AG04449 (cell line): ENCODE measurements around the gene LRCH4.

Experiments used
- CTCF ChIA-PET: fragments of 350-600 bp; formaldehyde crosslinking; extraction: SDS; loops from one replicate; lab custom pipeline; 2021; ENCODE audit warnings: antibody characterized with exemption; lab: Yijun Ruan, JAX
- POLR2A ChIA-PET: fragments of 400-600, 350-600 bp; formaldehyde crosslinking; extraction: SDS; loops from one replicate; lab custom pipeline; 2020; ENCODE audit warnings: antibody characterized with exemption, inconsistent platforms; lab: Yijun Ruan, JAX
- DNase-seq: peaks from one replicate; pipeline ENCODE4 v3.0.0-alpha.2; 2010; ENCODE audit warnings: low read depth, low spot score
- H3K4me3 ChIP-seq: 2 replicates; pipeline ENCODE4 v1.5.1; 2011; ENCODE audit warnings: low read depth, mild to moderate bottlenecking, control low read depth, low read length
- CTCF ChIP-seq: IDR thresholded peaks from one replicate; pipeline ENCODE4 v1.5.1; 2011; ENCODE audit warnings: mild to moderate bottlenecking, moderate library complexity, low read length, control low read depth, inconsistent platforms; ENCODE audit not compliant: insufficient read depth; ENCODE audit errors: missing control alignments

LRCH4 gene

GRCh38 chr7:100626530-100627237 lies 40.8 kb upstream of the LRCH4 start:
- POLR2A ChIA-PET: interaction anchor here (0.6 kb wide), 1 partner anchor 529 kb away, joined by 3 read pairs; no protein-coding TSS in a partner anchor
- H3K4me3 ChIP-seq: peak overlapping the region; percentile 53
- DNase-seq: no peak
- TF ChIP-seq CTCF: no peak
- CTCF ChIA-PET: interaction anchor here (0.9 to 1.9 kb wide), 4 partner anchors 13 to 225 kb away, joined by 3 to 10 read pairs (median 4); partner anchors contain the start of genes MOSPD3 and SLC12A9

DNA sequence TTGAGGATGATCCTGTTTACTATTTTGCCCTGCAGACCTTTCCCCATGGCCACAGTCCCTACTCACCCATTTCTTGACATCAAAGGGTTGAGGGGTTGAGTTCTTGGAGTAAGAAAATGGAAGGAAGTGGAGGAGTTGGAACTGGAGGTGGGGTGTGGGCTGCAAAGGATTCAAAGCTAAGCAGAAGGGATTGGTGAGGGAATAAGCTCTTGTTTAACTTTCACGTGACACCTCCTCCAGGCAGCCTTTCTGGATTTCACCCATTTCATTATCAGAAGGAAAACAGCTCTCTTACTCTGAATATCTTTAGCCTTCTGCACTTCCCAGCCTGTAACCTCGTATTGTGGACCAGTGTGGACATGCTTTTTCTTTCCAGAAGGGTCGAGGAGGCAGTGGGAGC lies 40.1 kb upstream of the LRCH4 start:
- ChIA-PET CTCF (interaction anchor here (0.9 to 1.9 kb wide), 4 partner anchors 8 to 226 kb away, joined by 3 to 10 read pairs (median 3); partner anchors contain the start of genes MOSPD3 and SLC12A9), POLR2A (interaction anchor here (0.6 kb wide), 1 partner anchor 530 kb away, joined by 3 read pairs; no protein-coding TSS in a partner anchor)
- H3K4me3 ChIP-seq: peak overlapping the region; percentile 53
- DNase-seq: no peak
- TF ChIP-seq CTCF: no peak

- POLR2A ChIA-PET: no interaction called here
- TF ChIP-seq CTCF: no peak
- DNase-seq: no peak
- no peak overlapping the region for H3K4me3 ChIP-seq
- CTCF ChIA-PET: no interaction called here
Measured at GRCh38 chr7:100623951-100624824, 38.3 kb upstream of the LRCH4 start.

- ChIA-PET CTCF (no interaction called here), POLR2A (no interaction called here)
- TF ChIP-seq CTCF: no peak
- H3K4me3 ChIP-seq: no peak overlapping the region
- no peak for DNase-seq
Measured at GRCh38 chr7:100621554-100621953, 35.6 kb upstream of the LRCH4 start.

DNA sequence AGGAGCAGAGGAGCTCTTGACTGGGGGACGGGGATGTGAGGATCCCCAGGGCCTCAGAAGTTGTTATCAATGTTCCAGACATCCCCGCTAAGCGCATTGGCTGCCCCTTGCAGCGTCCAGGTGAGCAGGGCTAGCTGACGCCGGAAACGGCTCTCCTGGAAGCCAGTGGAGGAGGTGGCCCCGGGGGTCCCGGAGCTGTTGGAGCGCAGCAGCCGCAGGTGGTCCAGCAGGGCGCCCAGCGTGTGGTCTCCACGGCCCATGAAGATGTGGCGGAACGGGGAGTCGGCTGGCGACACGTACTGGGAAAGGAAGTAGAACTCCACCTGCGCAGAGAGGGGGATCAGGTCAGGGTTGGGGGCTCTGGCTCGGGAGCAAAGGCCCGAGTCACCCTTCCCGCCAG lies 34.9 kb upstream of the LRCH4 start:
- no peak for DNase-seq
- ChIA-PET CTCF (interaction anchor here (1.8 to 2.2 kb wide), 3 partner anchors 9 to 71 kb away, joined by 6 to 10 read pairs (median 7); no protein-coding TSS in a partner anchor), POLR2A (no interaction called here)
- H3K4me3 ChIP-seq: no peak overlapping the region
- TF ChIP-seq CTCF: no peak
